HG02885 (cell line): ENCODE results near the gene NR6A1.

Experiments used
- ATAC-seq: cut with Tn5 transposase; IDR thresholded peaks from one replicate; pipeline ENCODE4 v1.9.1; 2021; ENCODE audit warnings: mild to moderate bottlenecking; ENCODE audit not compliant: unreplicated experiment, poor library complexity

The NR6A1 gene

DNA sequence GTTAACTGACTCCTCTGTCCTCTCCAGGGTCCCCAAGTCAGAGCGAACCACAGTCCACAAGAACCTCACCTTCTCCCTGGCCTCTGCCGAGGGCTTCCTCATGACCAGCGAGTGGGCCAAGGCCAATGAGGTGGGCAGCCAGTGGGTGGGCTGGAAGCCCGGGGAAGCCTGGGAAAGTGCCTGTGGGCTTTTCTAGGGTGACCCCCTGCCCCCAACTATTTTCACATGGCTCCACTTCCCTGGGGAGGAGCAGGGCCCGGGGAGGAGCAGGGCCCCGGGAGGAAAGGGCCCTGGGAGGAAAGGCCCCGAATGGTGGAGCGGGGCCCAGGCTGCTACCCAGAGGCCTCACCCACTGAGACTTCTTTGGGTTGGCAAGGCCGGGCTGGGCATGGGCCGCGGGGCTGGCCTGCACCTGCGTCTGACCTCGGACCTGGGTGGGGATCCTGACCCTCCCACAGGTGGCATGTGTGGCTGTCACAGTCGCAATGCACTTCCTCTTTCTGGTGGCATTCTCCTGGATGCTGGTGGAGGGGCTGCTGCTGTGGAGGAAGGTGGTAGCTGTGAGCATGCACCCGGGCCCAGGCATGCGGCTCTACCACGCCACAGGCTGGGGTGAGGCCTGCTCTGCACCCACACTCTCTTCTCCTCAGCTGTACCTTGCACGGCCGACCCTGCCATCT is 302.9 kb downstream of the NR6A1 start:
- no peak for ATAC-seq

DNA sequence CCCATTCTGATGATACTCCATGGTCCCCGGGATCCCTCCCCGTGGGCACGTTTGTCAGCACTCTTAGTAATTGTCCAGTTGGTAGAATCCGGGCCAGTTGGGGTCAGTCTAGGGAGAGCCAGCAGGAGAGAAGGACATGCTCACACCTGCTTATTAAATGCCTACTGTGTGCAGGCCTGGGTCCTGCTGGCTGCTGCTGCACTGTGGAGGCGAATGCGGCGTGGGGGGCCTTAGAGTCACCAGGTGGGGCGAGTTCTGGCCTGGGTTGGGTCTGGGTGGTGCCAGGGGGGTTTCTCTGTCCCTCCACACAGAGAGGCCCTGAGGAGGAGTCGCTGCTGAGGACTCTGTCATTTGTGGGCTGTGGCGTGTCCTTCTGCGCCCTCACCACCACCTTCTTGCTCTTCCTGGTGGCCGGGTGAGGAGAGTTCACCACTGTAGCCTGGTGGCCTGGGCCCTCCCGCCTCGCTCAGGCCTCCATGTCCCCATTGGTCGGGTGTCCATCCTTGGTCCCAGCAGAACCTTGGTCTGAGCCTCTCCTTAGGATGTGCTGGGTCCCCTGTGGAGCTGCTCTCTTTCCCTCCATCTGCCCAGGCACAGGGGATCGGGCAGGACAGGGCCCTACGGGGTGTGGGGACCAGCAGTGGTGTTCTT is 303.6 kb downstream of the NR6A1 start:
- ATAC-seq, result no peak
